HG02623 (cell line): Measurements from ENCODE around the gene FAAP20.

Experiments
- ATAC-seq: cut with Tn5 transposase; IDR thresholded peaks from one replicate; pipeline ENCODE4 v1.9.1; 2021; ENCODE audit warnings: moderate library complexity; ENCODE audit not compliant: unreplicated experiment

FAAP20 gene

DNA sequence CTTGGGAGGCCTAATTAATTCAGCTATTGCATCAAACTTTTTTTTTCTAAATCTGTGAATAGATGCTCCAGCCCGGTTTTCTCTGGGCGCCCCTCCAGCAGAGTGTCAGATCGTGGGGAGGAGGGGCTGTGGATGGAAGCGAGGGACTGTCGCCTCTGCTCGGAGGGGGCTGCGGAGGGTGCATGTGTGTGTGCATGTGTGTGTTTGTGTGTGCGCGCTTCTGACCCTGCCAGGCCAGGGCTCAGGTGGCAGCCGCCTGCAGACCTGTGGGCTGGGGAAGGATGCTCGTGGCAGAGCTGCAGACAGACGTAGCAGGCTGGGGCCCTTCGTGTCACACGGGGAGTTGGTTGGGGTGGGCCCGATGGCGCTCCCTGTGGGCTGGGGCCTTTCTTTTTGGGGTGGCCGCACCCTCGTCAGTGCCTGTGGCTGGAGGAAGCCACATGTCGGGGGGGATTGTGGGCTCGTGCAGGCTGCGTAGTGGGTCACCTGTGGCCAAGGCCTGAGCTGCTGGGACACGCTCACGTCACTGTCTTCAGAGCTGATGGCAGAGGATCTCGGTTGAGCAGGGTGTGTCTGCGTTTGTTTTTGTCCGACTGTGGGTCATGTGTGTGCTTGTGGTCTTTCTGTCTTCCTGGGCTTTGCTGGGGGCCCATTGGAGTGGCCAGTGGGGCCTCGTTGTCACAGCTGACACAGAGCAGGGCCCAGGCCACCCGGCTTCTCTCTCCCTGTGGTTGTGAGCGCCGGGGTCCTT, 36.4 kb upstream of the FAAP20 start:
- no peak for ATAC-seq

DNA sequence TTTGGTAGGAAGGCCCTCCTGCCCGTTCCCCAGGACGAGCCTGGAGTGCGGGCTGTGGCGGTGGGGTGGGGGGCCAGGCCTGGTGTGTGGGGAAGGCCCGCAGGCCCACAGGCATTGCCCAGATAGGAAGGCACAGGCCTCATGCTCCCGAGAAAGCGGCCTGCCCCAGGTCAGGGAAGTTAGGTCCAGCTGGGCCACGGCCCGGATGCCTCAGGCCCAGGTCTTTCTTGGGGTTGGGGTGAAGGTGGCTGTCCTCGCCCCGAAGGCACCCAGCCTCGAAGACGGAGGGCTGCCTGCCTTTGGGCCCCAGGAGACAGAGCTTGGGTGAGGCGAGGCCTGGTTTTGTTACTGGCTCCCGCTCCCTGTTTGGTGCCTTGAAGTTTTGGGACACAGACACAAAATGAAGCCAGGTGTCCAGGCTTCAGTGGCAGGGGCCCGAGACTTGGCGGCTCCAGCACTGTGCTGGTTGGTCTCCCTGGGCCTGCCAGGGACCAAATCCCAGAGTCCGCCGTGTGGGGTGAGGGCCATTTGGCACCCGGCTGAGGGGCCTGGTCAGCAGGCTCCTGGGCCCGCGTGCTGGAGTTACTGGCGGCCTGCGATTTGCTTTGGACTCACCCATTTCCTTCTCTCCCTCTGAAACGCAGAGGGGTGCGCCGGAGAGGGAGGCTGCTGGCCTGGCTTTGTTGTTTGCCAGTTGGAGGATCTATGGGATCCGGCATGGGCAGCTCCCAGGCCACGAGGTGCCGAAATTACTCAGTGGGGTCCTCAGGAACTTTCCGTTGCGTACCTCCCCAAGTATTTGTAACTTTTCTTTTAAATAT, 35.5 kb upstream of the FAAP20 start:
- no peak for ATAC-seq

DNA sequence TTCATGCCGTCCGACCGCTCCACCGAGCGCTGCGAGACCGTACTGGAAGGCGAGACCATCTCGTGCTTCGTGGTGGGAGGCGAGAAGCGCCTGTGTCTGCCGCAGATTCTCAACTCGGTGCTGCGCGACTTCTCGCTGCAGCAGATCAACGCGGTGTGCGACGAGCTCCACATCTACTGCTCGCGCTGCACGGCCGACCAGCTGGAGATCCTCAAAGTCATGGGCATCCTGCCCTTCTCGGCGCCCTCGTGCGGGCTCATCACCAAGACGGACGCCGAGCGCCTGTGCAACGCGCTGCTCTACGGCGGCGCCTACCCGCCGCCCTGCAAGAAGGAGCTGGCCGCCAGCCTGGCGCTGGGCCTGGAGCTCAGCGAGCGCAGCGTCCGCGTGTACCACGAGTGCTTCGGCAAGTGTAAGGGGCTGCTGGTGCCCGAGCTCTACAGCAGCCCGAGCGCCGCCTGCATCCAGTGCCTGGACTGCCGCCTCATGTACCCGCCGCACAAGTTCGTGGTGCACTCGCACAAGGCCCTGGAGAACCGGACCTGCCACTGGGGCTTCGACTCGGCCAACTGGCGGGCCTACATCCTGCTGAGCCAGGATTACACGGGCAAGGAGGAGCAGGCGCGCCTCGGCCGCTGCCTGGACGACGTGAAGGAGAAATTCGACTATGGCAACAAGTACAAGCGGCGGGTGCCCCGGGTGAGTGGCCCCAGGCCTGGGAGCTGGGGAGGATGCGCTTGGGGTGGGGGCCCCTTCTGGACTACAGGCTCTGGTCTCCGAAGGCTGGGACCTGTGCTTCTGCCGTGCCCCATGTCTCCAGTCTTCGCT, 34.7 kb upstream of the FAAP20 start:
- no peak for ATAC-seq

DNA sequence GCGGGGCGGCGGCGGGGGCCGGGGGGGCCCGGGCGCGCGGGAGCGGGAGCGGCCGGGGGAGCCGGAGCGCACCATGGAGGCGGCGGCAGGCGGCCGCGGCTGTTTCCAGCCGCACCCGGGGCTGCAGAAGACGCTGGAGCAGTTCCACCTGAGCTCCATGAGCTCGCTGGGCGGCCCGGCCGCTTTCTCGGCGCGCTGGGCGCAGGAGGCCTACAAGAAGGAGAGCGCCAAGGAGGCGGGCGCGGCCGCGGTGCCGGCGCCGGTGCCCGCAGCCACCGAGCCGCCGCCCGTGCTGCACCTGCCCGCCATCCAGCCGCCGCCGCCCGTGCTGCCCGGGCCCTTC, 34.1 kb upstream of the FAAP20 start:
- ATAC-seq: no peak

DNA sequence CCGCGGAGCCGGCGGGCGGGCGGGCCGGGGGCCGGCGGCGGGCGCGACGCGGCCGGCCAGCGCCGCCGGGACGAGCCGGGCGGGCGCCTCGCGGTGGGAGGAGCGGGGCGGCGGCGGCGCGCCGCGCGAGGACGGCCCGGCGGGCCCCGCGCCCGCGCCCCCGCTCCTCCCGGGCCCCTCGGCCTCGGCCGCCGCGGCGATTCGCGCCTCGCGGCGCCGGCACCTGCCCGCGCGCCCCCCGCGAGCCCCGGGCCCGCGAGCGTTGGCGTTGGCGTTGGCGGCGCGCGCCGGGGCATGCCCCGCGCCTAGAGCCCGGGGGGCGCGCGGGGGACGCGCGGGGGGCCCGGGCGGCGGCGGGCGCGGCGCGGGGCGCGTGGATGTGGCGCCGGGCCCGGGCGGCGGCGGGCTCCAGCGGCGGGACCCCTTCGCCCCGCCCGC, 33.6 kb upstream of the FAAP20 start, which contains the start of gene SKI:
Gene SKI (plus strand): TSS at position 163 of the 438 bp plus-strand sequence. CDS start 448 bp downstream, outside the sequence.
- no peak for ATAC-seq

DNA sequence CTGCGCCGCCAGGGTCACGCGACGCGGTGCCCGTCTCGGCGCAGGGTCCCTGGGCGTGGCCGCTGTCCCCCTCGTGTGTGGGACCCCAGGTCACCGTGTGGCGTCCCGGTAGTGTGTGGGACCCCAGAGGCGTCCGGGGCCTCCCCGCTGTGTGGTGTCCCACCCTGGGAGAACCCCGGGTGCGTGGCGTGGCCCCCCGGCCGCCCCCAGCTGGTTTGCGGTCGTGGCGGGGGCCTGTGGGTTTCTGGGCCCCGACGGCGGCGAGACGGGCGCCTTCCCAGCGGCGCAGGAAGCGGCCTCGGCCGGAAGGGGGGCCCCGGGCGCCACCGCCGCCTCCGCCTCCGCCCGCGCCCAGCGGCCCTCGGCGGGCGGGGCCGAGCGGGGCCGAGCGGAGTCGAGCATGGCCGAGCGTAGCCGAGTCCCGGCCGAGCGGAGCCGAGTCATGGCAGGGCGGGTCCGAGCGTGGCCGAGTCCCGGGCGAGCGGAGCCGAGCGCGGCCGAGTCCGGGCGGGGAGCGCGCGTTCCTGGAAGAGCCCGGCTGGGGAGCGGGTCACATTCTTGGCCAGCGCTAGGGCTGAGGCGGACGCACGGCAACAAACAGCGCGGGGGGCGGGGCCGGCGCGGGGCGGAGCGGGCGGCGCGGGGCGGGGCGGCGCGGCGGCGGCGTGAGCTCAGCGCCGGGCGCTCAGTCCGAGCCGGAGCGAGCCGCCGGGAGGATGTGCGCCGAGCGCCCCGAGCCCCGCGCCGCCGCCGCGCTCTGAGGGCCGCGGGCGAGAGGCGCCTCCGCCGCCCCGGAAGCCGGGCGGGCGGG, 33.0 kb upstream of the FAAP20 start:
- ATAC-seq: peak; percentile 77

DNA sequence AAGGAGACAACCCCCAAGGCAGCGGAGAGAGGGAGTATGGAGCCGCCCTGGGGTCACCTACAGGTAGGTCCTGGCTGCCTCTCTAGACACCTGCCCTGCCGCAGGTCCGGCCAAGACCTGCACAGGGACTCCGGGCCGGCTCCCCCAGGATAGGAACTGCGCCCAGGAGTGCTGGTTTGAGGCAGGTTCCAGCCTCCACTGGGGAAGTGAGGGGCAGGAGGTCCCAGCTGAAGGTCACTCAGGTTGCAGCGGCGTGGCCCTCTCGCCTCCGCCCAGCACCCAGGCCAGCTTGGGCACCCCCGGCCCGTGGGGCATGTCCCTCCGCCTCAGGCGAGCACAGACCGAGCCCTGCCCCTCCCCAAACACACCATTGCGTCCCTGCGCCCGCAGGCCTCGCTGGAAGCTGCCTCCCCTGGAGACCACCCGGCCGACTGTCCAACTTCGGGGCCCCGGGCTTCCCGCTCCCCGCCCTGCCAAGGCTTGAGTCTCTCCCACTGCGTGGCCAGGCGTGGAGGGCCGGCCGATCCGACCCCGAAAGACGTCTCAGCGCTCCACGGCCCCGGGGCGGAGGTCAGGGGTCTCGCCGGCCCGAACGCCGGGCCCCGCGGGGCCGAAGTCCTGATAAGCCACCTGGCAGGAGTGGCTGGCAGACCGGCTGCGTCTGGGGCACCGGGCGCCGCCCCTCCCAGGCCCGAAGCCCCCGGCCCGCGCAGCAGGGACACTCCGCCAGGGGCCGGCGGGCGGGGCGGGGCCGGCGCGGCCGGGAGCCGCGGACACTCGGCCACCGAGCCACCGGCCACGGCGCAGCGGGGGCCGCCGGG, 32.2 kb upstream of the FAAP20 start:
- ATAC-seq: no peak

DNA sequence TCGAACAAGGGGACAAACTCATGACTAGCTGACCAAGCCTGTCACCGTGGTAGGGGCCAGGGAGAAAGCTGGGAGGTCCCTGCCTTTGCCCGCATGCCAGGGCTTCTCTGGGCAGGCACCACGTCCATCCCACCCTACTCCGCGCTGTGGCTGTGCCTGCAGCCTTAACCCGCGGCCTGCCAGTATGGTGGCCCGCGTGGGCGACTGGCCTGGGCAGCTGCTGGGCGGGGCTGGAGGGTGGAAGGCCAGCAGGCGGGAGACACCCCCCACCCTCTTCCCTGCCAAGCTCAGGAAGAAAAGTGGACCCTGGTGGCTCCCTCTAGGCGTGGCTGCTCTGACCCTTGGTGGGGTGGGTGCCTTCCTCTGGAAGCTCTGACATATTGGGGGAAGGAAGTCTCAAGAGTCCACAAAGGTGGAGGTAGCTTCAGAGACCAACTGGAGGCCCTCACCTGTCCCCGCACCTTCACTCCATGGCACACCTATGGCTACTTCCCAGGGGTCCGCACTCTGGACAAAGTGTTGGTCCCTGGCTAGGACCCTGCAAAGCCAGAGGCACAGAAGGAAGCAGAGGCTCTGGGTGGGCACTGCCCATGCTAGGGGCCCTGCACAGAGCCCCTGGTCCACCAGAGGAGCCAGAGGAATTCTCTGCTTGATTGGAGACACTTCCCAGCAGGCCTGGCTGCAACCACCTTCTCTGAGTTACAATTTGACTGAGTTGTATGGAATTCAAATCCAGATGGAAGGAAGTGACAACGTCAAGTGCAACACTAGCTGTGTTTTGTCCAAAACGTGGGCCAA, 30.3 kb upstream of the FAAP20 start:
- ATAC-seq: no peak

DNA sequence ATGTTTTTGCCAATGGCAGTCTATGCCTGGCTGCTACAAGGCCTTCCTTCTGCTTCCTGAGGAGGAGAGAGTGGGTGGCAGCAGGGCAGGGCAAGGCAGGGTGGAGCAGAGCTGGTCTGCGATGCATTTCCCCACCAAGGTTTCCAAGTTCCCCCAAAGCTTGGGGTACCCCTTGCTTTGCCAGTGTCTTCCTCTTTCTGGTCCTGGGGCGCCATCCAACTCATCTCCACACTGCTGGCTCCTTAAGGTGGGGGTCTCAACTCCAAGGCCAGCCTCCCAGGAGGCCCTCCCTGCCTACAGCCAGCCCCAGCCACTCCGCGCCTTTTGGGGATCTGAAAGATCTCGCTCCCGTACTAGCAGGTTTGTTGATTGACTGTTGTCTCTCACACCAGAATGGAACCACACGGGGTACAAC, 29.6 kb upstream of the FAAP20 start:
- no peak for ATAC-seq

DNA sequence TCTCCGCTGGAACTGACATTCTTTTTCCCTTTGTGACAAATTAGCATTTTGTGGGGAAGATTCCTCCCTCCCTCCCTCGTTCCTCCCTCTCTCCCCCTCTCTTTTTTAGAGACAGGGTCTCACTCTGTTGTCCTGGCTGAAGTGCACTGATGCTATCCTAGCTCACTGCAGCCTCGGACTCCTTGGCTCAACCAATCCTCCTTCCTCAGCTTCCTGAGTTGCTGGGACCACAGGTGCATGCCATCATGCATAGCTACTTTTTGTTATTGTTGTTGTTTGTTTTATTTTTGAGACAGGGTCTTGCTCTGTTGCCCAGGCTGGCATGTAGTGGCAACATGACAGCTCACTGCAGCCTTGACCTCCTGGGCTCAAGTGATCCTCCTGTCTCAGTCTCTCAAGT, 26.7 kb upstream of the FAAP20 start:
- no peak for ATAC-seq

DNA sequence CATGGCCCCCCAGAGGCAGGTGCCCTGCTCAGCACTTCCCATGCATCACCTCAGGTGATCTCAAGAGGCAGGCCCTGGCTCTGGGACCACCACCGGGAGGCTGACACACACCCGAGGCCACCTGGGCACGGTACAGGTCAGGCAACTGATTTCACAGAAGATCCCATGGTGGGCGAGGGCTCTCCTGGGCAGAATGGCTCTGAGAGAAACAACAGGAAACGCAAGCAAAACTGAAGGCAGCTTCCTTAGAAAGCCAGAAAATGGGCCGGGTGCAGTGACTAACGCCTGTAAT, 22.1 kb upstream of the FAAP20 start:
- ATAC-seq: no peak

DNA sequence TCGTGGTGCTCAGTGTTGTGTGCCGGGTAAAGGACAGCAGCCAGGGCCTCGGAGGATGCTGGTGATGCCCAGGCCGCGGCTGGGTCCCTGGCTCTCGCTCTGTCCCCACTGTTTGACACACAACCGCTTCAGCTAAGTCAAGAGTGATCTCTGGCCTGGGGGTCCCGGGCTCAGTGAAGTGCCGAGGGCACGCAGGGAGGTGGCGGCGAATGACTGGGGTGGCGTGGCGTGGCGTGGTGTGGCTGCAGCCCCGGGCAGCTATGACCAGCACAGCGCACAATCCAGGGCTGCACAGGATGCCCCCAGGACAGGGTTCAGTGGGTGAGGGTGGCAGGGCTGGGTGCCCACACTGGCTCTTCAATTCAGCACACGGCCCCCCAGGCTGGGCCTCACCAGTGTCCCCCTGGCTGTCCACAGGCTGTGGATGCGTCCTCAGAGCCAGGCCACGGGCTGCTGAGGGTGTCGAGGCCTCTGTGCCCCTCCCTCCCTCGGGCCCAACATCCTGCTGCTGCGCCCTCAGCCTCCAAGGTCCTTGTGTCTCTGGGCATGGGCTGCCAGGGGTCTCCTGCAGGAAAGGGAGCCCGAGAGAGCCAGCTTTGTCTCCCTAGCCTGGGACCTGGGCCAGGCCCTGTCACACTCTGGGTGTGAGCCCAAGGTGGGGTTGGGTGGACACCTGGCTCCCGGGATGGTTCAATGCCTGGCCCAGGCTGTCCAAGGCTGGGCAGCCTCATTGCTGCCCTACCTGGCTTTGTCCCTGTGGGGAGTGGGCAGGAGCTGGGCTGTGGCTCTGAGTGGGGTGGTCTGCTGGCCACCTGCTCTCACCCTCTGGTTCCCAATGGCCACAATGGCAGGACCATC, 21.6 kb upstream of the FAAP20 start:
- ATAC-seq: no peak

DNA sequence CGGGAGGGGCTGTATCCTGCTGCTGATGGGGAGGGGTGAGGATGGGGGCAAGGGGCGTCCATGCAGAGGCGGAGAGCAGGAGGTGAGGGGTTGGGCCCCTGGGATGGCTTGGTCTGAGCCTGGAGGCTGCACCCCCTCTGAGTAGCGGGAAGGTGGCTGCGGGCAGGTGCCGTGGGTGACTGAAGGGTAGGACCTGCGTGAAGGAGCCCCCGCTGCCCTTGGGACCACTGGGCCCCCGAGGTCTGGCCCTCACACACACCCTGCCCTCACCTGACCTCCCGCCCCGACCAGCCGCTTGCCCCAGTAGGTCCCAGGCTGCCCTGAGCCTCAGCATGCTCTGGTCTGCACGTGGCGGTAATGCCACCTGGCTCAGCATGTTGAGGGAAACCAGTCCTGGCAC, 20.8 kb upstream of the FAAP20 start:
- no peak for ATAC-seq

DNA sequence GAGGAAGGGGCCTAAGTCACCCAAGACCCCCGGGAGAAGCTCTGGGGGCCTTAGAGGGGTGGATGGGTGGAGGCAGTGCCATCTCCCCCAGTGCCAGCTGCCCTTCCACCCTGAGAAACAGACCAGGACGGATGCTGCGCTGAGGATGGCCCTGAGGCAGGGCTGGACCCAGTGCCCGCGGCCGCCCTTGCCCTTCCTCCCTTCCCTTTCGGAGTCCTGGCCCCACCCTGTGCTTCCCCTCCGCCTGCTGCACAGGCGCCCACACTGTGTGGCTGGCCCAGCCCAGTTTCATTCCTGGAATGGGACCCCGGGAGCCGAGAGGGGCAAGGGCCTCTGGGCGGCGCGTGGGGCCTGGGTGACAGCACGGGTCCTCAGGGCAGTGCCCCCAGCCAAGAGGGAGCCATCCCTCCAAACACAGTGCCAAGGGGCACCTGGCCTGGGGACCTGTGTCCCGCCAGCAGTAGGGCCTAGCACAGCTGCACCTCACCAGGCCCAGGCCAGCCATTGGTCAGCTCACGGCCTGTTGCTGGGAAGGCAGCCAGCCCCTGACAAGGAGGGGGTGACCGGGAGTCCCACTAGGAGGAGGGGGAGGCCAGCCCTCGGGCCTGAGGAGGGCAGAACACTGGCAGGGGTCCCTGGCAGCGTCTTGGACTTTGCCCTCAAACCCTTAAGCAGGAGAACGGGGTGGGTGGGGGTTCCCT, 20.1 kb upstream of the FAAP20 start:
- ATAC-seq: no peak

DNA sequence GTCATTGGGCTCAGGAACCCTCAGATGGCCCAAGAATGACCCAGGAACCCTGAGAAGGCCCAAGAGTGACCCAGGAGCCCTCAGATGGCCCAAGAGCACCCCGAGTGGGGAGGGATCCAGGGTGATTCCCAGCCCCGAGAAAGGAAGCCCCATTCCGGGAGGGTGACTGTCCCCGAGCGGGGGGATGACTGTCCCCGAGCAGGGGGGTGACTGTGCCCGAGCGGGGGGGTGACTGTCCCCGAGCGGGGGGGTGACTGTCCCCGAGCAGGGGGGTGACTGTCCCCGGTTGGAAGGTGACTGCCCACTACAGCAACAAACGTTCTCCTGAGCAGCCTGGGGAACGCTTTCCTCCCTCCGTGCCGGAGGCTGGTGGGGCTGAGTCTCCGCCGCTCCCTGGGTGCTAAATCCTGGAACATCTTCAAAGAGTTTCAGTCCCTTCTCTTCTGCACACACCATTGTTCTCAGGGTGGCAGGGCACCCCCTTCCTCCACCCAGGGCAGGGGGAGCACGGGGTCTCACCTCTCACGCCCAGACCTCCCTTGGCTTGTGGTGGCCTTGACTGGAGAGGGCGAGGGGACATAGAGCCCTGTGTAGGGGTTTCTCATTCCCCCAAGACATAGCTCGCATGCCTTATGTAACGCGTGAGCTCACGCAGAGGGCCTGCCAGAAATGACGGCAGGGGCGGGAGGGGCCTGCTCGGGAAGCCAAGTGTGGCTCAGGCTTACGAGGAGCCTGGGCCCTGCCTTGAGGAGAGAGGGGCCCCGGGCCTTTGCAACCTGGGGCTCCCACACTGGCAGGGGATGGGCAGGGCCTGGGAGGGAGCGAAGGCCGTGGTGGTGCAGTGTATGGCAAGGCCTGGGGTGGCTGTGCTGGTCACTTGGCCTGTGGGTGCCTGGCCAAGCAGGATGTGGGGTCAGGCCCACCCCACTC, 19.3 kb upstream of the FAAP20 start:
- ATAC-seq: no peak
